Heart left ventricle (tissue), 13 donors: ENCODE results near the gene CRADD.

ENCODE experiments used
- POLR2A ChIP-seq, 2 donors: fragments of 450-650 bp; IDR thresholded peaks; one replicate each; pipeline ENCODE4 v1.6.1; 2017; ENCODE audit warnings: antibody characterized with exemption in 2 of 2, mild to moderate bottlenecking in 2 of 2, moderate library complexity in 2 of 2
- TF ChIP-seq, protein P1 (sequence below), 12 donors: fragments of 200-600 bp; sonication (generic) in 4 of 12; IDR thresholded peaks; one replicate each; pipeline versions ENCODE4 v1.5.0 to v1.8.0; 2018 to 2022; ENCODE audit warnings: antibody characterized with exemption in 12 of 12, mild to moderate bottlenecking in 5 of 12
- donor health status: ischemic (EF 13 %, LVEDD 7.1; RV severe dilation, severe dysfunction).
- donor health status: DM: no; HTN: yes; CAD: no.
- donor health status: DM: no; HTN: no; CAD: no.
- donor health status: ischemic (EF 25% LVEDD 6.9; RV normal size, moderate dysfunction).
- donor health status: ischemic (EF 25% LVEDD 5.7; RV mildly dilated, moderate dysfunction).
- donor health status: ischemic (EF 35%, LVEDD 5.7; RV mildly dilated, moderate dysfunction).
- donor health status: nonischemic (EF 11% LVEDD 7.7; RV severe dilation, severe dysfunction).
- donor health status: DM: yes; HTN: yes; CAD: no.
- donor health status: PGD.
- donor health status: ischemic (EF 29% LVEDD 5.4; RV normal size, mild dysfunction).
- donor health status: nonischemic (EF 23%, LVEDD 6.1; RV moderate dilation, normal function).

- TF ChIP-seq, protein P1, sequence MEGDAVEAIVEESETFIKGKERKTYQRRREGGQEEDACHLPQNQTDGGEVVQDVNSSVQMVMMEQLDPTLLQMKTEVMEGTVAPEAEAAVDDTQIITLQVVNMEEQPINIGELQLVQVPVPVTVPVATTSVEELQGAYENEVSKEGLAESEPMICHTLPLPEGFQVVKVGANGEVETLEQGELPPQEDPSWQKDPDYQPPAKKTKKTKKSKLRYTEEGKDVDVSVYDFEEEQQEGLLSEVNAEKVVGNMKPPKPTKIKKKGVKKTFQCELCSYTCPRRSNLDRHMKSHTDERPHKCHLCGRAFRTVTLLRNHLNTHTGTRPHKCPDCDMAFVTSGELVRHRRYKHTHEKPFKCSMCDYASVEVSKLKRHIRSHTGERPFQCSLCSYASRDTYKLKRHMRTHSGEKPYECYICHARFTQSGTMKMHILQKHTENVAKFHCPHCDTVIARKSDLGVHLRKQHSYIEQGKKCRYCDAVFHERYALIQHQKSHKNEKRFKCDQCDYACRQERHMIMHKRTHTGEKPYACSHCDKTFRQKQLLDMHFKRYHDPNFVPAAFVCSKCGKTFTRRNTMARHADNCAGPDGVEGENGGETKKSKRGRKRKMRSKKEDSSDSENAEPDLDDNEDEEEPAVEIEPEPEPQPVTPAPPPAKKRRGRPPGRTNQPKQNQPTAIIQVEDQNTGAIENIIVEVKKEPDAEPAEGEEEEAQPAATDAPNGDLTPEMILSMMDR (IDR thresholded peaks at IDR 0.05) = no peak
- TF ChIP-seq POLR2A (IDR thresholded peaks at IDR 0.05) = no peak
Measured at GRCh38 chr12:93758801-93759373, 81.7 kb downstream of the CRADD start.
